HEK293T (cell line): ENCODE measurements around the gene ZNF385B.

Experiments used
- BHLHE40 ChIP-seq: fragments of 450-650 bp; IDR thresholded peaks from 2 replicates; pipeline ENCODE4 v1.6.1; 2016; ENCODE audit warnings: mild to moderate bottlenecking, moderate library complexity, borderline replicate concordance
- CTBP1 ChIP-seq: fragments of 450-650 bp; IDR thresholded peaks from 2 replicates; pipeline ENCODE4 v1.6.1; 2016; ENCODE audit warnings: borderline replicate concordance
- FOXA1 ChIP-seq: fragments of 450-650 bp; IDR thresholded peaks from 2 replicates; pipeline ENCODE4 v1.6.1; 2016; ENCODE audit warnings: mild to moderate bottlenecking
- FOXM1 ChIP-seq: fragments of 450-650 bp; IDR thresholded peaks from 2 replicates; pipeline ENCODE4 v1.6.1; 2017; ENCODE audit warnings: mild to moderate bottlenecking, borderline replicate concordance
- HDGF ChIP-seq: fragments of 450-650 bp; IDR thresholded peaks from 2 replicates; pipeline ENCODE4 v1.6.1; 2017; ENCODE audit warnings: antibody characterized with exemption, borderline replicate concordance
- L3MBTL2 ChIP-seq: fragments of 450-650 bp; conservative IDR thresholded peaks from 2 replicates; pipeline ENCODE4 v1.6.1; 2016; ENCODE audit warnings: mild to moderate bottlenecking
- LEF1 ChIP-seq: fragments of 450-650 bp; IDR thresholded peaks from 2 replicates; pipeline ENCODE4 v1.6.1; 2017; ENCODE audit warnings: mild to moderate bottlenecking, borderline replicate concordance
- SUZ12 ChIP-seq: fragments of 450-650 bp; IDR thresholded peaks from 2 replicates; pipeline ENCODE4 v1.6.1; 2016; ENCODE audit warnings: mild to moderate bottlenecking
- TARDBP ChIP-seq: fragments of 450-650 bp; IDR thresholded peaks from 2 replicates; pipeline ENCODE4 v1.6.1; 2016
- ZNF384 ChIP-seq: fragments of 450-650 bp; IDR thresholded peaks from 2 replicates; pipeline ENCODE4 v1.6.1; 2016
- TF ChIP-seq, protein P1 (sequence below): fragments of 450-650 bp; IDR thresholded peaks from 2 replicates; pipeline ENCODE4 v1.6.1; 2016

DNA sequence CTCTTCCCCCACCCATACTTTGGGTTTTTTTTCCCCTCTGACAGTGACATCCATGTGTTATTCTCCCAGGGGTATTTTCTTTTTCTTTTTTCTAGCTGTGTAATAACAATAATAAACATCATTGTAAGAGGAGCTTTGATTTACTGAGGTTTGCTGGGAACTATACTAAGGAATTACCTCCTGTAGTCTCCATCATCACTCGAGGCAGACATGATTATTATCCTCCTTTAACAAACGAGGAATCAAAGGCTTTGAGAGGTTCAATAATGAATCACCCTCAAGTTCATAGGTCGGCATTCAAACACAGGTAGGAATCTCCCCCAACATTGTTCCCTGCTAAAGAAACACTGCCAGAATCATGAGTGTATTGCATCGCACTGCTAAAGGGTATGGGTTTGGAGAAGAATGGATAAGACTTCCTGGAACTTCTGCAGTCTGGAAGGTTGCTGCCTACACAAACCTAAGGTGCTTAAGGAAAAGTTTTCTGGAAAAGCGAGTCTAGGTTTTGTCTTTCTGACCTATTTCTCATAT is 336.5 kb downstream of the ZNF385B start:
- no peak for TF ChIP-seq FOXM1
- no peak for TF ChIP-seq LEF1
- TF ChIP-seq CTBP1: no peak
- TF ChIP-seq, protein P1, sequence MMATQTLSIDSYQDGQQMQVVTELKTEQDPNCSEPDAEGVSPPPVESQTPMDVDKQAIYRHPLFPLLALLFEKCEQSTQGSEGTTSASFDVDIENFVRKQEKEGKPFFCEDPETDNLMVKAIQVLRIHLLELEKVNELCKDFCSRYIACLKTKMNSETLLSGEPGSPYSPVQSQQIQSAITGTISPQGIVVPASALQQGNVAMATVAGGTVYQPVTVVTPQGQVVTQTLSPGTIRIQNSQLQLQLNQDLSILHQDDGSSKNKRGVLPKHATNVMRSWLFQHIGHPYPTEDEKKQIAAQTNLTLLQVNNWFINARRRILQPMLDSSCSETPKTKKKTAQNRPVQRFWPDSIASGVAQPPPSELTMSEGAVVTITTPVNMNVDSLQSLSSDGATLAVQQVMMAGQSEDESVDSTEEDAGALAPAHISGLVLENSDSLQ: 0 out of 2 replicates have a peak, but pooled peaks have one; percentile 10
- TF ChIP-seq ZNF384: no peak
- TF ChIP-seq SUZ12: no peak
- no peak for TF ChIP-seq L3MBTL2
- no peak for TF ChIP-seq FOXA1
- no peak for TF ChIP-seq TARDBP
- TF ChIP-seq BHLHE40: no peak
- no peak for TF ChIP-seq HDGF
